ENCODE results near the gene TRAPPC2L. TPM values are rescaled to one million over a fixed set of nuclear protein-coding genes. Genes with fewer than 3 reads are reported as not detected.
A peak's percentile ranks its signal among the peaks of the same experiment; 100 is the strongest.

The TRAPPC2L gene
- total and polyA plus RNA-seq, 2 of the 13 experiments (the other 11 are each of a cell fraction or from before 2014, with no cell fraction given), result 96.3 to 107 TPM

GRCh38 chr16:88810912-88811768 lies 45.8 kb upstream of the TRAPPC2L start (continued):
- TF ChIP-seq FOSL2 (CRISPR knock-in tag; IDR thresholded peaks at IDR 0.05), result peak; percentile 35; the same call in 1 of the 2 replicates
- 0 out of 2 replicates have a peak, but pooled peaks have one; percentile 83 for TF ChIP-seq ZNF703 (CRISPR knock-in tag; IDR thresholded peaks at IDR 0.05; ENCODE audit: borderline replicate concordance)
- no peak for TF ChIP-seq KDM4B (CRISPR knock-in tag; IDR thresholded peaks at IDR 0.05)
- TF ChIP-seq ZNF142 (CRISPR knock-in tag; IDR thresholded peaks at IDR 0.05), result no peak
- TF ChIP-seq MXD3 (CRISPR knock-in tag; IDR thresholded peaks at IDR 0.05), result peak; percentile 98; the same call in 1 of the 2 replicates
- no peak for TF ChIP-seq NR2F6 (IDR thresholded peaks at IDR 0.05)
- no peak for TF ChIP-seq NR2F6 (CRISPR knock-in tag; IDR thresholded peaks at IDR 0.05)
- peak in 1 of 2 experiments; percentile 55; a peak in 1 of 4 replicates for TF ChIP-seq KLF16 (CRISPR knock-in tag; IDR thresholded peaks at IDR 0.05)
- TF ChIP-seq GTF3A (CRISPR knock-in tag; conservative IDR thresholded peaks at IDR 0.05), result no peak
- no peak; the same call in 1 of the 2 replicates for TF ChIP-seq TIGD3 (CRISPR knock-in tag; IDR thresholded peaks at IDR 0.05; ENCODE audit: borderline replicate concordance)
- no peak for TF ChIP-seq ZNF121 (CRISPR knock-in tag; IDR thresholded peaks at IDR 0.05)
- TF ChIP-seq ZNF710 (CRISPR knock-in tag; IDR thresholded peaks at IDR 0.05; ENCODE audit: borderline replicate concordance), result no peak; the same call in 1 of the 2 replicates
- TF ChIP-seq ZNF672 (CRISPR knock-in tag; IDR thresholded peaks at IDR 0.05), result no peak
- peak; percentile 19; the same call in 1 of the 2 replicates for TF ChIP-seq SALL2 (CRISPR knock-in tag; IDR thresholded peaks at IDR 0.05)
- TF ChIP-seq CAMTA2 (CRISPR knock-in tag; IDR thresholded peaks at IDR 0.05; ENCODE audit: borderline replicate concordance), result peak; percentile 23; the same call in 1 of the 2 replicates
- TF ChIP-seq JARID2 (CRISPR knock-in tag; IDR thresholded peaks at IDR 0.05; ENCODE audit: insufficient replicate concordance), result no peak
- 0 out of 2 replicates have a peak, but pooled peaks have one; percentile 77 for TF ChIP-seq ZBTB44 (CRISPR knock-in tag; IDR thresholded peaks at IDR 0.05)

Data from HepG2 (cell line).